IMR-90 (cell line): ENCODE data around the gene OSBPL3. TPM values are rescaled to one million over a fixed set of nuclear protein-coding genes. Genes with fewer than 3 reads are reported as not detected.

ENCODE experiments used
- ATAC-seq: fragments of 200-7000 bp; cut with Tn5 transposase; 2 replicates; pipeline ENCODE4 v1.9.1; 2020; ENCODE audit warnings: low read depth, mild to moderate bottlenecking, moderate library complexity
- BruUV-seq: library from RNA; stranded (reverse); fragments of 400-500 nt; replicated peaks from 2 replicates; lab custom pipeline; 2021; lab: Mats Ljungman, UMichigan
- CTCF ChIA-PET: fragments of 300-600 bp; formaldehyde crosslinking; extraction: SDS; loops from one replicate; lab custom pipeline; 2021; ENCODE audit warnings: antibody characterized with exemption; lab: Yijun Ruan, JAX
- POLR2A ChIA-PET: fragments of 300-600 bp; sonication (Branson Sonifier 250); formaldehyde crosslinking; loops from one replicate; lab custom pipeline; 2022; ENCODE audit warnings: antibody characterized with exemption; ENCODE audit not compliant: unreplicated experiment; lab: Charles Lee
- DNase-seq: peaks from one replicate; pipeline ENCODE4 v3.0.0; 2013
- H2AFZ ChIP-seq: replicated peaks from 2 replicates; pipeline ENCODE3; 2013; ENCODE audit warnings: low read length, mild to moderate bottlenecking; ENCODE audit not compliant: poor library complexity
- H2AK5ac ChIP-seq: 2 replicates; pipeline ENCODE4 v1.6.1; 2013; ENCODE audit warnings: low read depth, low read length, inconsistent platforms
- H2AK9ac ChIP-seq: replicated peaks from 2 replicates; pipeline ENCODE3; 2013; ENCODE audit warnings: mild to moderate bottlenecking, low read depth, low read length, moderate library complexity; ENCODE audit not compliant: poor library complexity
- H2BK120ac ChIP-seq: 2 replicates; pipeline ENCODE4 v1.6.1; 2013; ENCODE audit warnings: low read depth, low read length, inconsistent platforms
- H2BK15ac ChIP-seq: 3 replicates; pipeline ENCODE4 v1.6.1; 2013; ENCODE audit warnings: low read depth, low read length, inconsistent platforms
- H2BK20ac ChIP-seq: 2 replicates; pipeline ENCODE4 v1.6.1; 2013; ENCODE audit warnings: low read depth, mild to moderate bottlenecking, inconsistent platforms, low read length, moderate library complexity
- H2BK5ac ChIP-seq: 2 replicates; pipeline ENCODE4 v1.6.1; 2013; ENCODE audit warnings: mild to moderate bottlenecking, low read depth, low read length, inconsistent platforms; ENCODE audit not compliant: poor library complexity, severe bottlenecking
- H3K14ac ChIP-seq: replicated peaks from 2 replicates; pipeline ENCODE4 v1.6.1; 2013; ENCODE audit warnings: low read depth, low read length, inconsistent platforms
- H3K18ac ChIP-seq: 2 replicates; pipeline ENCODE4 v1.6.1; 2013; ENCODE audit warnings: low read depth, low read length, control low read depth
- H3K23ac ChIP-seq: 2 replicates; pipeline ENCODE4 v1.6.1; 2013; ENCODE audit warnings: low read depth, low read length, inconsistent platforms
- H3K27ac ChIP-seq: 2 replicates; pipeline ENCODE4 v1.5.1; 2013; ENCODE audit warnings: mild to moderate bottlenecking, control low read depth, low read length; ENCODE audit not compliant: insufficient read depth
- H3K27me3 ChIP-seq: 2 replicates; pipeline ENCODE4 v1.6.1; 2013; ENCODE audit warnings: low read length; ENCODE audit not compliant: control insufficient read depth, insufficient read depth
- H3K36me3 ChIP-seq: 2 replicates; pipeline ENCODE4 v1.6.1; 2013; ENCODE audit warnings: low read length, mixed read lengths; ENCODE audit not compliant: control insufficient read depth, insufficient read depth
- H3K4ac ChIP-seq: 2 replicates; pipeline ENCODE4 v1.6.1; 2013; ENCODE audit warnings: low read depth, low read length, inconsistent platforms
- H3K4me1 ChIP-seq: 2 replicates; pipeline ENCODE4 v1.6.1; 2013; ENCODE audit warnings: low read length, mixed read lengths; ENCODE audit not compliant: control insufficient read depth, insufficient read depth
- H3K4me2 ChIP-seq: 2 replicates; pipeline ENCODE4 v1.6.1; 2013; ENCODE audit warnings: low read depth, mild to moderate bottlenecking, control low read depth, low read length, moderate library complexity
- H3K4me3 ChIP-seq: 2 replicates; pipeline ENCODE4 v1.5.1; 2013; ENCODE audit warnings: low read depth, mild to moderate bottlenecking, control low read depth, low read length, moderate library complexity; ENCODE audit not compliant: insufficient read depth
- H3K56ac ChIP-seq: 2 replicates; pipeline ENCODE4 v1.6.1; 2013; ENCODE audit warnings: low read length, inconsistent platforms; ENCODE audit not compliant: insufficient read depth; ENCODE audit errors: extremely low read depth
- H3K79me1 ChIP-seq, 2 experiments: 2 replicates each; pipeline ENCODE4 v1.6.1; 2013; ENCODE audit warnings: low read length in 2 of 2, inconsistent platforms in 1 of 2, low read depth in 1 of 2
- H3K9ac ChIP-seq: 2 replicates; pipeline ENCODE4 v1.6.1; 2013; ENCODE audit warnings: low read depth, low read length, control low read depth
- H3K9me1 ChIP-seq: 2 replicates; pipeline ENCODE4 v1.6.1; 2013; ENCODE audit warnings: low read length, inconsistent platforms; ENCODE audit not compliant: insufficient read depth
- H3K9me3 ChIP-seq: 2 replicates; pipeline ENCODE4 v1.6.1; 2013; ENCODE audit warnings: low read length; ENCODE audit not compliant: control insufficient read depth, insufficient read depth
- H4K20me1 ChIP-seq: 2 replicates; pipeline ENCODE4 v1.6.1; 2013; ENCODE audit warnings: low read length, inconsistent platforms; ENCODE audit not compliant: insufficient read depth
- H4K5ac ChIP-seq: 2 replicates; pipeline ENCODE4 v1.6.1; 2013; ENCODE audit warnings: mild to moderate bottlenecking, low read depth, low read length, control low read depth
- H4K8ac ChIP-seq, 2 experiments: 2 replicates each; pipeline ENCODE4 v1.6.1; 2013; ENCODE audit warnings: low read depth in 2 of 2, low read length in 2 of 2, control low read depth in 1 of 2, inconsistent platforms in 1 of 2
- H4K91ac ChIP-seq: 2 replicates; pipeline ENCODE4 v1.6.1; 2013; ENCODE audit warnings: low read depth, low read length, inconsistent platforms; ENCODE audit not compliant: insufficient read depth
- BHLHE40 ChIP-seq: fragments of 150-350 bp; IDR thresholded peaks from 2 replicates; pipeline ENCODE4 v1.6.1; 2016; ENCODE audit warnings: mild to moderate bottlenecking, low read depth, low read length
- CEBPB ChIP-seq: IDR thresholded peaks from 2 replicates; pipeline ENCODE4 v1.6.1; 2012; ENCODE audit warnings: low read depth, low read length, improper control_type of control experiment
- CHD1 ChIP-seq: IDR thresholded peaks from 2 replicates; pipeline ENCODE4 v1.6.1; 2012; ENCODE audit warnings: low read depth, low read length, improper control_type of control experiment
- CTCF ChIP-seq: conservative IDR thresholded peaks from 2 replicates; pipeline ENCODE4 v1.5.1; 2012; ENCODE audit warnings: mild to moderate bottlenecking, low read depth, low read length, improper control_type of control experiment
- ELK1 ChIP-seq: fragments of 150-350 bp; IDR thresholded peaks from 2 replicates; pipeline ENCODE4 v1.6.1; 2016; ENCODE audit warnings: low read depth, mild to moderate bottlenecking, low read length, moderate library complexity, borderline replicate concordance
- MAFK ChIP-seq: IDR thresholded peaks from 2 replicates; pipeline ENCODE4 v1.6.1; 2012; ENCODE audit warnings: low read depth, low read length, improper control_type of control experiment
- MAZ ChIP-seq: IDR thresholded peaks from 2 replicates; pipeline ENCODE4 v1.6.1; 2012; ENCODE audit warnings: low read depth, mild to moderate bottlenecking, low read length, improper control_type of control experiment, moderate library complexity, borderline replicate concordance
- RAD21 ChIP-seq: IDR thresholded peaks from 2 replicates; pipeline ENCODE4 v1.6.1; 2012; ENCODE audit warnings: low read length, improper control_type of control experiment
- RCOR1 ChIP-seq: IDR thresholded peaks from 2 replicates; pipeline ENCODE4 v1.6.1; 2012; ENCODE audit warnings: mild to moderate bottlenecking, low read length, improper control_type of control experiment; ENCODE audit not compliant: insufficient replicate concordance
- RFX5 ChIP-seq: IDR thresholded peaks from 2 replicates; pipeline ENCODE4 v1.8.0; 2012; ENCODE audit warnings: low read depth, mild to moderate bottlenecking, low read length, moderate library complexity
- WGBS, 2 experiments: methylation state at CpG; one replicate each; pipeline versions ENCODE4 v1.1.5 to v1.1.7; 2013; ENCODE audit warnings: missing lambda C conversion rate in 2 of 2; ENCODE audit not compliant: insufficient read length in 1 of 2; ENCODE audit errors: extremely low coverage in 2 of 2; 5-methylcytosine and 5-hydroxymethylcytosine counted together
- dilution Hi-C: fragments of 300-500 bp; cut with HindIII; formaldehyde crosslinking; loops from one replicate; pipeline ENCODE4 v1.14.3; 2018; ENCODE audit warnings: low sequenced_read_pairs; ENCODE audit not compliant: unreplicated experiment
- in situ Hi-C: fragments of 300-500 bp; cut with MboI; formaldehyde crosslinking; loops from 3 replicates; pipeline ENCODE4 v1.14.3; 2019; ENCODE audit warnings: low sequenced_read_pairs, inconsistent platforms, mixed read lengths
- intact Hi-C: fragments of 100-400 bp; cut with micrococcal nuclease; formaldehyde crosslinking; loops from 2 replicates; pipeline ENCODE4 v1.10.0; 2022
- polyA plus RNA-seq, 3 experiments: library from polyadenylated mRNA; depleted of rRNA; stranded (reverse); fragments of >200 nt; gene quantifications; 2 replicates each; pipeline ENCODE4 v1.2.3, GENCODE V29; 2012; ENCODE audit warnings: low replicate concordance in 1 of 3
- total RNA-seq: library from RNA; depleted of rRNA; stranded (reverse); fragments of >200 nt; gene quantifications from 2 replicates; pipeline ENCODE4 v1.2.3, GENCODE V29; 2012

OSBPL3 gene
- total and polyA plus RNA-seq, 2 of the 4 experiments (the other 2 are of a cell fraction): 18.0 to 29.9 TPM

GRCh38 chr7:24842449-24843241 lies 137.3 kb downstream of the OSBPL3 start:
- dilution Hi-C loops (no loop called here), in situ Hi-C loops (no loop called here), intact Hi-C loops (no loop called here)
- H3K23ac ChIP-seq: peak overlapping the region; percentile 31; the same call in 1 of the 2 replicates
- no peak overlapping the region for H3K9ac ChIP-seq
- H3K4me3 ChIP-seq: no peak overlapping the region
- 0 out of 4 replicates have a peak overlapping the region, but pooled peaks of 1 of the 2 experiments have one; percentile 18 for H4K8ac ChIP-seq
- H3K56ac ChIP-seq: no peak overlapping the region
- BruUV-seq: no TSS peak
- H3K9me1 ChIP-seq: peaks cover 5% of the 10 kb centered on the region
- H2BK20ac ChIP-seq: 0 out of 2 replicates have a peak overlapping the region, but pooled peaks have one; percentile 29
- H3K14ac ChIP-seq: peak overlapping the region; percentile 54
- H2BK15ac ChIP-seq: no peak overlapping the region
- no peak overlapping the region for H3K4me2 ChIP-seq
- H4K91ac ChIP-seq: no peak overlapping the region
- no peak for DNase-seq
- no peaks in the 10 kb centered on the region for H3K27me3 ChIP-seq
- H3K18ac ChIP-seq: peak overlapping the region; percentile 52
- peak overlapping the region; percentile 17; the same call in 1 of the 2 replicates for H3K4ac ChIP-seq
- H3K4me1 ChIP-seq: peaks cover 4% of the 10 kb centered on the region
- TF ChIP-seq CTCF (no peak), RFX5 (no peak), RAD21 (no peak), BHLHE40 (no peak), MAFK (no peak), ELK1 (no peak), CHD1 (no peak), RCOR1 (no peak), CEBPB (no peak), MAZ (no peak)
- peak overlapping the region; percentile 22; the same call in 1 of the 2 replicates for H2BK120ac ChIP-seq
- ChIA-PET POLR2A (no interaction called here), CTCF (interaction anchor here (0.6 to 1.4 kb wide), 5 partner anchors 9 to 139 kb away, joined by 3 to 4 read pairs (median 3); no protein-coding TSS in a partner anchor)
- no peaks in the 10 kb centered on the region for H4K20me1 ChIP-seq
- peak overlapping the region; percentile 73 for H2AK9ac ChIP-seq
- no peak overlapping the region for H2AFZ ChIP-seq
- H3K36me3 ChIP-seq: peaks cover 6% of the 10 kb centered on the region
- H4K5ac ChIP-seq: peak overlapping the region; percentile 22; the same call in 1 of the 2 replicates
- peaks cover 0 to 4% of the 10 kb centered on the region in 2 experiments; a peak in 2 of 4 replicates for H3K79me1 ChIP-seq
- H3K9me3 ChIP-seq: no peaks in the 10 kb centered on the region
- no peak overlapping the region for H2AK5ac ChIP-seq
- 100% methylated on average over 2 of the region's 5 CpGs; no CpG with 5 or more reads in 1 of the 2 experiments for WGBS, 2 experiments
- peak overlapping the region; percentile 17; the same call in 1 of the 2 replicates for H3K27ac ChIP-seq
- H2BK5ac ChIP-seq: peak overlapping the region; percentile 2
- peak; percentile 46 for ATAC-seq
